ENCODE data around the gene HERPUD1.

DNA sequence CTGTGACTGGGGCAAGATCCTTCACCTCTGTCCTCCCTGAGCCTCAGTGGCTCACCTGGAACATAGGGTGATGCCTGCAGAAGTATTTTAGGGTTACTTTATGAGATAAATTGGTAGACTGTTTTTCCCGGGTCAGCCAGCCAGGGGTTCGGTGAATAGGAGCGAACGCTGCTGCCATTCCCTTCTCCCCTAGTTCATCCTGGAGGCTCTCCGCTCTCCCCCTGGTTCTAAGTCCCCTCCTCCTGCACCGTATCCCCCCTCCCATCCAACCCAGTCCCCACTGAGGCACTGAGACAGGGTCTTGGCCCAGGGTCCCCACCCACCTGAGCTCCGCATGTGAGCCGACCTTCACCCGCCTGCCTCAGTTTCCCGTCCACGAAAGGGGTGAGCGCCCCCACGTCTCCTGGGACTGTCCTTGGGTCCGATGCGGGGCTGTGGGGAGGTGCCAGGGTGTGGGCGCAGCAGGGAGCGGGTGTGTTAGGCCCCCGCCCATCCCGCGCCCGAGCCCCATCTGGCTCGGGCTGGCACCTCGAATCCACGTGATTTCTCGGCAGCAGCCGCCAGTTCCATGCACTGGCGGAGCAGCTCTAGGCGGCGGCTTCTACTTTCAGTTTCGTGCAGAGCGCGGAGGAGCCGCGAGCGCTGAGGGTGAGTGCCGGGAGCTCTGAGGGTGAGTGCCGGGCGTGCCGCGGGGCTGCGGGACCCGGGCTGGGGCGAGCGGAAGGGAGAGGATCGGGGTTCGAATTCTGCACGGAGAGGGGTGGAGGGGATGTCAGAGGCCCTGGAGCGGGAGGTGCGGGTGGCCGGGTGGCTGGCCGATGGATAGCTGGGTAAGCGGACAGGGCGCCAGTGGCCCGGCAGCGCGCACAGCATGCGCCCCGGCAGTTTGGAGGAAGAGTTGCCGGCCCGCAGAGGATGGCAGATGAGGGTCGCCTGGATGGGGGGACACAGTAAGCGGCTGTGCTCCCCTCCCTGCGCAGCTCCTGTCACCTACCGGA is 57.3 kb downstream of the HERPUD1 start, which contains the start of gene NLRC5:
- TF ChIP-seq, protein P1, sequence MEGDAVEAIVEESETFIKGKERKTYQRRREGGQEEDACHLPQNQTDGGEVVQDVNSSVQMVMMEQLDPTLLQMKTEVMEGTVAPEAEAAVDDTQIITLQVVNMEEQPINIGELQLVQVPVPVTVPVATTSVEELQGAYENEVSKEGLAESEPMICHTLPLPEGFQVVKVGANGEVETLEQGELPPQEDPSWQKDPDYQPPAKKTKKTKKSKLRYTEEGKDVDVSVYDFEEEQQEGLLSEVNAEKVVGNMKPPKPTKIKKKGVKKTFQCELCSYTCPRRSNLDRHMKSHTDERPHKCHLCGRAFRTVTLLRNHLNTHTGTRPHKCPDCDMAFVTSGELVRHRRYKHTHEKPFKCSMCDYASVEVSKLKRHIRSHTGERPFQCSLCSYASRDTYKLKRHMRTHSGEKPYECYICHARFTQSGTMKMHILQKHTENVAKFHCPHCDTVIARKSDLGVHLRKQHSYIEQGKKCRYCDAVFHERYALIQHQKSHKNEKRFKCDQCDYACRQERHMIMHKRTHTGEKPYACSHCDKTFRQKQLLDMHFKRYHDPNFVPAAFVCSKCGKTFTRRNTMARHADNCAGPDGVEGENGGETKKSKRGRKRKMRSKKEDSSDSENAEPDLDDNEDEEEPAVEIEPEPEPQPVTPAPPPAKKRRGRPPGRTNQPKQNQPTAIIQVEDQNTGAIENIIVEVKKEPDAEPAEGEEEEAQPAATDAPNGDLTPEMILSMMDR (conservative IDR thresholded peaks at IDR 0.05; ENCODE audit: low read depth, low read length), result no peak
- no peak for TF ChIP-seq EZH2 (IDR thresholded peaks at IDR 0.05; ENCODE audit: borderline replicate concordance, low read depth, low read length, poor library complexity, severe bottlenecking)
